Measurements from ENCODE around the gene NDUFAF4. TPM values are rescaled to one million over a fixed set of nuclear protein-coding genes. Genes with fewer than 3 reads are reported as not detected.

NDUFAF4 gene
- total RNA-seq, 6 experiments from 2014 or later, result 16.0 to 32.8 (median 27.1) TPM

GRCh38 chr6:96849615-96850014 is 48.1 kb downstream of the NDUFAF4 start:
- no peak for DNase-seq
- Histone ChIP-seq H3K4me3 (no peak overlapping the region), H3K36me3 (no peaks in the 10 kb centered on the region), H3K9me3 (no peaks in the 10 kb centered on the region), H3K27ac (no peak overlapping the region), H3K27me3 (no peaks in the 10 kb centered on the region), H3K4me1 (no peaks in the 10 kb centered on the region)
- 41% methylated on average over 2 of the region's 2 CpGs for WGBS (ENCODE audit: insufficient coverage, low coverage, low lambda C conversion rate, missing lambda C conversion rate)
- intact Hi-C loops (cut with DNase I), result no loop called here
- ATAC-seq, result no peak
- TF ChIP-seq CTCF (IDR thresholded peaks at IDR 0.05), result no peak
- TF ChIP-seq POLR2A (IDR thresholded peaks at IDR 0.05), result no peak

DNA sequence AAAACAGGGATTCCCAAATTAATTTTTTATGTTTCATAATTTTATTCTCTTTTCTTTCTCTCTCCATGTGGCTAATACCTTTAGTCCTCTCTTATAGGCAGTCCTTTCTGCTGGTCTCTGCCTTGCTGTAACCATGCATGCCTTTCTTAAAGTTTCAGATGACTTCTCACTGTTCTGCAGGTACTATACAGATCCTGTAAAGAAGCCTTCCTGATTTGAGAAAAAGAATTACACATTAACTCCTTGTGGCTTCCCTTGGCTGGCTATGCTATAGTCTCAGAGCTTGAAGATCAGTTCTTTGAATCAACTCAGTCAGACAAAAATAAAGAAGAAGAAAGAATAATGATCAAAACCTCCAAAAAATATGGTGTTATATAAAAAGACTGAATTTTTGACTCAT is 53.2 kb downstream of the NDUFAF4 start:
- no peaks in the 10 kb centered on the region for H3K9me3 ChIP-seq
- no peaks in the 10 kb centered on the region for H3K27me3 ChIP-seq
- no peak overlapping the region for H3K4me3 ChIP-seq
- no peaks in the 10 kb centered on the region for H3K36me3 ChIP-seq
- ATAC-seq (no peak), DNase-seq (no peak)
- TF ChIP-seq POLR2A (IDR thresholded peaks at IDR 0.05) (no peak), CTCF (IDR thresholded peaks at IDR 0.05) (no peak)
- H3K4me1 ChIP-seq, result no peaks in the 10 kb centered on the region
- intact Hi-C loops (cut with DNase I), result no loop called here
- no peak overlapping the region for H3K27ac ChIP-seq

GRCh38 chr6:96841345-96841744 is 56.3 kb downstream of the NDUFAF4 start:
- intact Hi-C loops (cut with DNase I), result no loop called here
- WGBS (ENCODE audit: insufficient coverage, low coverage, low lambda C conversion rate, missing lambda C conversion rate), result 6% methylated on average over 1 of the region's 2 CpGs
- Histone ChIP-seq H3K27me3 (no peaks in the 10 kb centered on the region), H3K9me3 (no peaks in the 10 kb centered on the region), H3K4me1 (peaks cover 0 to 5% (median 0%) of the 10 kb centered on the region in 4 donors), H3K27ac (no peak overlapping the region), H3K4me3 (no peak overlapping the region), H3K36me3 (no peaks in the 10 kb centered on the region)
- DNase-seq, result no peak
- ATAC-seq, result no peak
- no peak for TF ChIP-seq CTCF (IDR thresholded peaks at IDR 0.05)
- TF ChIP-seq POLR2A (IDR thresholded peaks at IDR 0.05), result no peak

Small RNA genes lying within 50 kb of the gene (small RNA-seq; reads per million reads assigned to genes)
- 0 reads per million in 2 experiments for gene RN7SL509P

Other genes starting within 250 kb of the NDUFAF4 start
- gene GPR63, start 60.4 kb downstream of the NDUFAF4 start, total RNA-seq, result under 1 TPM in 4 of 6 experiments, not detected in 2; 0.02 to 0.16 (median 0.07) TPM
- 1 to 10 TPM in 2 of 6 experiments, under 1 TPM in 4; 0.58 to 1.2 (median 0.71) TPM for gene KLHL32, start 26.8 kb upstream of the NDUFAF4 start, total RNA-seq

All from right lobe of liver (tissue), 6 donors.